Activated CD8-positive, alpha-beta T cell treated with anti-CD3 and anti-CD28 coated beads for 36 hours (primary cell): ENCODE results near the gene RNASE7. TPM values are rescaled to one million over a fixed set of nuclear protein-coding genes. Genes with fewer than 3 reads are reported as not detected.
"Not testable (repeated sequence)": the region's sequence is repeated elsewhere in the genome, so short reads cannot be mapped to it uniquely, and the experiment has no call there.

Source experiments
- ATAC-seq: fragments of 200-7000 bp; cut with Tn5 transposase; one replicate; pipeline ENCODE4 v1.10.0; 2021; ENCODE audit warnings: mild to moderate bottlenecking, moderate library complexity
- CTCF ChIA-PET: fragments of 350-600 bp; sonication (Branson Sonifier 250); formaldehyde crosslinking; loops from one replicate; lab custom pipeline; 2021; ENCODE audit warnings: antibody characterized with exemption; lab: Charles Lee
- POLR2A ChIA-PET: fragments of 350-600 bp; sonication (Branson Sonifier 250); formaldehyde crosslinking; loops from one replicate; lab custom pipeline; 2021; ENCODE audit warnings: antibody characterized with exemption; lab: Charles Lee
- DNase-seq: peaks from one replicate; pipeline ENCODE4 v3.0.0-alpha.2; 2020
- H3K27ac Mint-ChIP-seq: one replicate; pipeline ENCODE4 v1.8.0; 2021; ENCODE audit warnings: mild to moderate bottlenecking, mixed read lengths
- H3K27me3 Mint-ChIP-seq: one replicate; pipeline ENCODE4 v1.8.0; 2021; ENCODE audit warnings: mixed read lengths
- H3K36me3 Mint-ChIP-seq: one replicate; pipeline ENCODE4 v1.8.0; 2021; ENCODE audit warnings: low read depth, mixed read lengths
- H3K4me1 Mint-ChIP-seq: one replicate; pipeline ENCODE4 v1.8.0; 2021; ENCODE audit warnings: low read depth, mixed read lengths
- H3K4me3 Mint-ChIP-seq: one replicate; pipeline ENCODE4 v1.8.0; 2021; ENCODE audit warnings: mild to moderate bottlenecking, moderate library complexity, mixed read lengths
- H3K9me3 Mint-ChIP-seq: one replicate; pipeline ENCODE4 v1.8.0; 2021; ENCODE audit warnings: mixed read lengths
- intact Hi-C: fragments of 100-400 bp; cut with micrococcal nuclease; formaldehyde crosslinking; loops from one replicate; pipeline ENCODE4 v1.10.0; 2022
- total RNA-seq, 2 experiments: library from RNA; stranded (reverse); gene quantifications; one replicate each; pipeline ENCODE4 v1.2.3, GENCODE V29; 2021
- TF ChIP-seq, protein P1 (sequence below): fragments of 200-600 bp; IDR thresholded peaks from one replicate; pipeline ENCODE4 v1.8.0; 2022; ENCODE audit warnings: antibody characterized with exemption, mild to moderate bottlenecking

RNASE7 gene
- total RNA-seq, 2 experiments from 2014 or later, result not detected

DNA sequence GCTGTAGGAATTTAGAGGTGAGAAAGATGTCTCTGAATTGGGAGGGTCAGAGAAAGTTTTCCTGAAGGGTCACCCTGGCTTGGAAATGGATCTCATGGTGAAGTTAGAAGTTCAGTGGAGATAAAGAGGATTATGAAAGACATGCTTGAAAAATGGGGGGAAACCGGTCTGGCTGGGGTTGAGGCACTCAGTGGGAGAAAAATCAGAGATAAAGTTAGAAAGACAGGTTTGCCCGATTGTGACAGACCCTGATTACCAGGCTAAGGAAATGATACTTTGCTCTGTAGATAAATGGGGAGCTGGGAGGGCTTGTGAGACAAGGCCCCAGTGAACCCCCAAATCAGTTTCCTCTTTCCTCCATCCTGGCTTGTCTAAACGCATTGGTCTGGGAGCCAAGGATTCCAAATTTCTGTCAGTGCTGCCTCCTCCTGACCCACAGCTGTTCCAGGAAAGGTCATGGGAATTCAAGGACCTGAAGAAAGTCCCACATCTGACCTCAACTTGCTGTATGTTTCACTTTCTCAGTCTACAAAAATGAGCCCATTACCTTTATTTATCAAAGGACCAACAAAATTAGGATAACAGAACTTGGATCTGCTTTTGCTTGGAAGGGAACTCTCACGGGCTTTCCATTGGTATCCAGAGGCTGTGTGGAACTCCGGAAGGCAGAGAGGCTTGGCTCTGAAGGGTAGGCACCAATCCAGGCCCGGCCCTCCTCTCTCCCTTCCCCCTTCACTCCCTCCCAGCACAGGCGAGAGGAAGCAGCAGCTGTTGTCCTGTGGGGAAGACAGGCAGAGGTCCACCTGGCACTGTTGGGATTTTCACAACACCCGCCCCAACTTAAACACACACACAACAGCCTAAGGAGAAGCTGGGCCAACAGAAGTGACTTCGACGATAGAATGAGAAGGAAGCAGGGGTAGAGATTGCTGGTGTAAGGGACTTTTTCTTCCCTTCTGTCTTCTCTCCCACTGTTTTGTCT is 3.4 kb upstream of the RNASE7 start:
- TF ChIP-seq, protein P1, sequence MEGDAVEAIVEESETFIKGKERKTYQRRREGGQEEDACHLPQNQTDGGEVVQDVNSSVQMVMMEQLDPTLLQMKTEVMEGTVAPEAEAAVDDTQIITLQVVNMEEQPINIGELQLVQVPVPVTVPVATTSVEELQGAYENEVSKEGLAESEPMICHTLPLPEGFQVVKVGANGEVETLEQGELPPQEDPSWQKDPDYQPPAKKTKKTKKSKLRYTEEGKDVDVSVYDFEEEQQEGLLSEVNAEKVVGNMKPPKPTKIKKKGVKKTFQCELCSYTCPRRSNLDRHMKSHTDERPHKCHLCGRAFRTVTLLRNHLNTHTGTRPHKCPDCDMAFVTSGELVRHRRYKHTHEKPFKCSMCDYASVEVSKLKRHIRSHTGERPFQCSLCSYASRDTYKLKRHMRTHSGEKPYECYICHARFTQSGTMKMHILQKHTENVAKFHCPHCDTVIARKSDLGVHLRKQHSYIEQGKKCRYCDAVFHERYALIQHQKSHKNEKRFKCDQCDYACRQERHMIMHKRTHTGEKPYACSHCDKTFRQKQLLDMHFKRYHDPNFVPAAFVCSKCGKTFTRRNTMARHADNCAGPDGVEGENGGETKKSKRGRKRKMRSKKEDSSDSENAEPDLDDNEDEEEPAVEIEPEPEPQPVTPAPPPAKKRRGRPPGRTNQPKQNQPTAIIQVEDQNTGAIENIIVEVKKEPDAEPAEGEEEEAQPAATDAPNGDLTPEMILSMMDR, result no peak
- ChIA-PET CTCF (interaction anchor here (0.9 to 7.0 kb wide), 7 partner anchors 8 to 85 kb away, joined by 3 to 218 read pairs (median 12); partner anchors contain the start of gene TPPP2), POLR2A (interaction anchor here (1.1 kb wide), 1 partner anchor 10 kb away, joined by 4 read pairs; no protein-coding TSS in a partner anchor)
- no peaks in the 10 kb centered on the region for H3K4me1 Mint-ChIP-seq
- no peak overlapping the region for H3K27ac Mint-ChIP-seq
- H3K4me3 Mint-ChIP-seq, result no peak overlapping the region
- ATAC-seq (no peak), DNase-seq (no peak)
- no peaks in the 10 kb centered on the region for H3K9me3 Mint-ChIP-seq
- intact Hi-C loops, result no loop called here
- no peaks in the 10 kb centered on the region for H3K36me3 Mint-ChIP-seq
- peaks cover 3% of the 10 kb centered on the region for H3K27me3 Mint-ChIP-seq

DNA sequence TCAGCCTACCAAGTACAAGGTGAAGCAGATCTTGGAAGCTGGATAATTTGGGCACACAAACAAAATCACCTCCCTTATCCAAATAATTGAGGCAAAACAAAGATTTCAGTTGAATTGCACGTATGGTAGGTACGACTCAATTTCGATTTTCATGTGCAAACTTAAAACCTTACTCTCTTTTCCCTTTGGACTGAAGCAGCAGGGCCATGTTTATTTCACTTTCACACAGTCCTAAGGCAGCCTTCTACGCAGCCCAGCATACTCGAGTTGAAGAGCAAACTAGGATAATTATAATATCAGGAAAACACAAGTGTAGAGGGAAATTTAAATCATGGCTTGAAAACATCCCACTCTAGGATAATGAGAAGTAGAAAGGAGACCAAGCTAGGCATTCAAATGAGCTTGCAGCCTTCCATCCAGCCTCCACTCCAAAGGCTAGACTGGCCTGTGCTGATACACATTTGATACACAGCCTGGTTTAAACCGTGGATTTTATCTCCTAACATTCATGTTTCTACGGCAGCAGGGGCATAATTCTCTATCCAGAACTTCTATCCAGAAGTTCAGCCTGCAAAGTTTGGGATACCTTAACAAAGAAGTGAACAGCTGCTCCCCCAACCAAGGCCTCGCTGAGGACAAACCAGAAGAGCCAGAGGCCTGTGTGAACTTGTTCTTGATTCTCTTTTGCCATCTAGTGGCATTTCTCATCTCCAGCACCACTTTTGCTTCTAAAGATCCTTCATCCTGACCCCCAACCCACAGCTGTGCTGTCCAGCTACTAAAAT is 2.4 kb upstream of the RNASE7 start:
- DNase-seq (peak; percentile 26), ATAC-seq (peak; percentile 86)
- POLR2A ChIA-PET, result interaction anchor here (0.8 to 1.1 kb wide), 2 partner anchors 9 to 28 kb away, joined by 3 to 4 read pairs; no protein-coding TSS in a partner anchor
- TF ChIP-seq, protein P1, result peak; percentile 50
- no peaks in the 10 kb centered on the region for H3K36me3 Mint-ChIP-seq
- H3K27ac Mint-ChIP-seq, result no peak overlapping the region
- intact Hi-C loops, result loop anchor here (1.0 kb wide), 1 partner anchor 25 kb away; no protein-coding TSS in a partner anchor
- peaks cover 3% of the 10 kb centered on the region for H3K27me3 Mint-ChIP-seq
- no peaks in the 10 kb centered on the region for H3K9me3 Mint-ChIP-seq
- CTCF ChIA-PET, result interaction anchor here (0.8 to 7.0 kb wide), 23 partner anchors 9 to 342 kb away, joined by 3 to 218 read pairs (median 5); partner anchors contain the start of genes NDRG2, SLC39A2 and TPPP2
- H3K4me1 Mint-ChIP-seq, result peaks cover 4% of the 10 kb centered on the region
- H3K4me3 Mint-ChIP-seq, result no peak overlapping the region

DNA sequence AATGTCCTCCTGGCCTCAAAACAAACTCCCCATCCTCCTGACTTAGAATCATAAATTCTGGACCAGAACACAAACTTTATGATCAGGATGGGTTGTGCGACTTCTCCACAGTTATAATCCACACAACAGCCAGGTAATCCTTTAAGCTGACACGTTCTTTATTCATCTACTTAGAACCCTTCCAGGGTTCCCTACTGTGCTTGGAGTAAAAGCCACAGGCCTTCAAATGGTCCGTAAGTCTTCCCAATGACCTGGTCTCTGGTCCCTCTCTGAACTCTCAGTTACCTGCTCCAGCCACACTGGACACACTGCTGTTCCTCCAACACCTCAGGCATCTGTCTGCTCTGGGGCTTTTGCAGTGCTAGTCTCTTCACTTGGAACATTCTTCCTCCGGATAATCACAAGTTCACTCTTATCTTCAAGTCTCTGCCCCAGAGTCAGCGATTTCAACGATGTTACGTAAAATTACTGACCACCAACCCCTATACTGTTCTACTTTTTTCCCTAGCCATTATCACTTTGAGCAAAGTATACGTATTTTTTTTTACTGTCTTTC is 1.7 kb upstream of the RNASE7 start:
- no peaks in the 10 kb centered on the region for H3K9me3 Mint-ChIP-seq
- peaks cover 4% of the 10 kb centered on the region for H3K4me1 Mint-ChIP-seq
- no peak overlapping the region for H3K27ac Mint-ChIP-seq
- ChIA-PET POLR2A (interaction anchor here (0.8 kb wide), 1 partner anchor 29 kb away, joined by 3 read pairs; no protein-coding TSS in a partner anchor), CTCF (interaction anchor here (0.8 to 7.0 kb wide), 23 partner anchors 10 to 342 kb away, joined by 3 to 218 read pairs (median 5); partner anchors contain the start of genes NDRG2, SLC39A2 and TPPP2)
- no peak overlapping the region for H3K4me3 Mint-ChIP-seq
- intact Hi-C loops, result loop anchor here (1.0 kb wide), 1 partner anchor 26 kb away; no protein-coding TSS in a partner anchor
- TF ChIP-seq, protein P1, result no peak
- H3K36me3 Mint-ChIP-seq, result no peaks in the 10 kb centered on the region
- DNase-seq, result no peak
- H3K27me3 Mint-ChIP-seq, result peaks cover 5% of the 10 kb centered on the region
- ATAC-seq, result no peak

DNA sequence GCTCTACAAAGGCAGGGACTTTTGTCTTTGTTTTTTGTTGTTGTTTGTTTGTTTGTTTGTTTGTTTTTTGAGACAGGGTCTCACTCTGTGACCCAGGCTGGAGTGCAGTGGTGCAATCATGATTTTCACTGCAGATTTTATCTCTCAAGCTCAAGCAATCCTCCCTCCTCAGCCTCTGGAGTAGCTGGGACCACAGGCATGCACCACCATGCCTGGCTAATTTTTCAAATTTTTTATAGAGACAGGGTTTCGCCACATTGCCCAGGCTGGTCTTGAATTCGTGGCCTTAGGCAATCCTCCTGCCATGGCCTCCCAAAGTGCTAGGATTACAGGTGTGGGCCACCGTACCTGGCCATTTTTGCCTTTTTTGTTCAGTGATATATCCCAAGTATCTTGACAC is 1.2 kb upstream of the RNASE7 start:
- POLR2A ChIA-PET, H3K27me3 Mint-ChIP-seq, DNase-seq, H3K9me3 Mint-ChIP-seq, ATAC-seq, H3K27ac Mint-ChIP-seq, H3K4me3 Mint-ChIP-seq, H3K4me1 Mint-ChIP-seq, H3K36me3 Mint-ChIP-seq: not testable (repeated sequence)
- intact Hi-C loops, result loop anchor here (1.0 kb wide), 1 partner anchor 27 kb away; no protein-coding TSS in a partner anchor
- CTCF ChIA-PET, result interaction anchor here (0.9 to 7.0 kb wide), 16 partner anchors 10 to 184 kb away, joined by 3 to 218 read pairs (median 8); partner anchors contain the start of genes NDRG2, SLC39A2 and TPPP2
